ENCODE results near the gene GREB1L. TPM values are rescaled to one million over a fixed set of nuclear protein-coding genes. Genes with fewer than 3 reads are reported as not detected.
"Not testable (repeated sequence)": the region's sequence is repeated elsewhere in the genome, so short reads cannot be mapped to it uniquely, and the experiment has no call there.

Gene GREB1L
- total RNA-seq, 1 donor from 2014 or later: 8.6 TPM

- H3K27me3 Mint-ChIP-seq: no peaks in the 10 kb centered on the region
These were observed 67.2 kb downstream of the GREB1L start for GRCh38 chr18:21309248-21309647.

GRCh38 chr18:21311980-21312379 is 69.9 kb downstream of the GREB1L start:
- not testable (repeated sequence) for H3K9me3 Mint-ChIP-seq (ENCODE audit: low read depth); H3K27ac Mint-ChIP-seq; H3K4me3 Mint-ChIP-seq (ENCODE audit: low read depth); H3K27me3 Mint-ChIP-seq; H3K36me3 Mint-ChIP-seq (ENCODE audit: insufficient read depth); DNase-seq (ENCODE audit: low spot score, unreplicated experiment)
- peaks cover 16% of the 10 kb centered on the region for H3K4me1 Mint-ChIP-seq (ENCODE audit: low read depth)

More at GRCh38 chr18:21309248-21309647, 67.2 kb downstream of the GREB1L start:
- Mint-ChIP-seq H3K9me3 (ENCODE audit: low read depth) (no peaks in the 10 kb centered on the region), H3K4me3 (ENCODE audit: low read depth) (no peak overlapping the region), H3K36me3 (ENCODE audit: insufficient read depth) (no peaks in the 10 kb centered on the region), H3K4me1 (ENCODE audit: low read depth) (peaks cover 11% of the 10 kb centered on the region), H3K27ac (no peak overlapping the region)
- DNase-seq (ENCODE audit: low spot score, unreplicated experiment): no peak
- TF ChIP-seq CTCF (IDR thresholded peaks at IDR 0.05; ENCODE audit: unreplicated experiment): no peak

GRCh38 chr18:21313576-21313975 is 71.5 kb downstream of the GREB1L start:
- Mint-ChIP-seq H3K27me3 (no peaks in the 10 kb centered on the region), H3K9me3 (ENCODE audit: low read depth) (no peaks in the 10 kb centered on the region), H3K36me3 (ENCODE audit: insufficient read depth) (no peaks in the 10 kb centered on the region), H3K4me1 (ENCODE audit: low read depth) (peaks cover 15% of the 10 kb centered on the region), H3K27ac (no peak overlapping the region), H3K4me3 (ENCODE audit: low read depth) (no peak overlapping the region)
- no peak for TF ChIP-seq CTCF (IDR thresholded peaks at IDR 0.05; ENCODE audit: unreplicated experiment)
- no peak for DNase-seq (ENCODE audit: low spot score, unreplicated experiment)

GRCh38 chr18:21314724-21315123 is 72.7 kb downstream of the GREB1L start:
- TF ChIP-seq CTCF (IDR thresholded peaks at IDR 0.05; ENCODE audit: unreplicated experiment): no peak
- no peak overlapping the region for H3K4me3 Mint-ChIP-seq (ENCODE audit: low read depth)
- no peak for DNase-seq (ENCODE audit: low spot score, unreplicated experiment)
- H3K27me3 Mint-ChIP-seq: no peaks in the 10 kb centered on the region
- no peaks in the 10 kb centered on the region for H3K9me3 Mint-ChIP-seq (ENCODE audit: low read depth)
- no peak overlapping the region for H3K27ac Mint-ChIP-seq
- peaks cover 14% of the 10 kb centered on the region for H3K4me1 Mint-ChIP-seq (ENCODE audit: low read depth)
- H3K36me3 Mint-ChIP-seq (ENCODE audit: insufficient read depth): no peaks in the 10 kb centered on the region

GRCh38 chr18:21315126-21315525 is 73.1 kb downstream of the GREB1L start:
- DNase-seq (ENCODE audit: low spot score, unreplicated experiment); H3K36me3 Mint-ChIP-seq (ENCODE audit: insufficient read depth); H3K9me3 Mint-ChIP-seq (ENCODE audit: low read depth); H3K27ac Mint-ChIP-seq; H3K27me3 Mint-ChIP-seq; H3K4me3 Mint-ChIP-seq (ENCODE audit: low read depth): not testable (repeated sequence)
- peaks cover 12% of the 10 kb centered on the region for H3K4me1 Mint-ChIP-seq (ENCODE audit: low read depth)

- peaks cover 3% of the 10 kb centered on the region for H3K9me3 Mint-ChIP-seq (ENCODE audit: low read depth)
- H3K4me1 Mint-ChIP-seq (ENCODE audit: low read depth): peaks cover 12% of the 10 kb centered on the region
- no peak for TF ChIP-seq CTCF (IDR thresholded peaks at IDR 0.05; ENCODE audit: unreplicated experiment)
- no peak overlapping the region for H3K4me3 Mint-ChIP-seq (ENCODE audit: low read depth)
- H3K27me3 Mint-ChIP-seq: no peaks in the 10 kb centered on the region
- H3K36me3 Mint-ChIP-seq (ENCODE audit: insufficient read depth): no peaks in the 10 kb centered on the region
- DNase-seq (ENCODE audit: low spot score, unreplicated experiment): no peak
- peak overlapping the region; percentile 67 for H3K27ac Mint-ChIP-seq
These were observed 73.7 kb downstream of the GREB1L start for GRCh38 chr18:21315741-21316197.
